Omental fat pad (tissue), 4 donors: ENCODE results near the gene TMEM86A. TPM values are rescaled to one million over a fixed set of nuclear protein-coding genes. Genes with fewer than 3 reads are reported as not detected.

ENCODE experiments used
- ATAC-seq: fragments of 150-250 bp; one replicate; pipeline ENCODE4 v1.9.1; 2016; ENCODE audit warnings: mild to moderate bottlenecking, moderate library complexity; ENCODE audit not compliant: low FRiP score
- DNase-seq: peaks from one replicate; pipeline ENCODE4 v3.0.0-alpha.2; 2019; ENCODE audit warnings: low spot score
- CTCF ChIP-seq, 3 donors: fragments of 450-650 bp; IDR thresholded peaks; one replicate each; pipeline ENCODE4 v1.5.1; 2016 to 2017; ENCODE audit warnings: antibody characterized with exemption in 3 of 3, mild to moderate bottlenecking in 3 of 3, moderate library complexity in 2 of 3
- total RNA-seq, 4 donors: library from RNA; depleted of rRNA; stranded (reverse); fragments of >200 nt; gene quantifications; one replicate each; pipeline ENCODE4 v1.1.0, GENCODE V29; 2016

TMEM86A gene
- total RNA-seq, 4 donors from 2014 or later, result 3.4 to 8.3 (median 5.8) TPM

GRCh38 chr11:18733202-18733601 lies 34.6 kb downstream of the TMEM86A start:
- ATAC-seq (no peak), DNase-seq (no peak)
- TF ChIP-seq CTCF (IDR thresholded peaks at IDR 0.05), result no peak

GRCh38 chr11:18736590-18737148 lies 38.1 kb downstream of the TMEM86A start:
- ATAC-seq, result no peak
- no peak for TF ChIP-seq CTCF (IDR thresholded peaks at IDR 0.05)
- no peak for DNase-seq

- DNase-seq (no peak), ATAC-seq (no peak)
- TF ChIP-seq CTCF (IDR thresholded peaks at IDR 0.05), result no peak
These were observed 39.1 kb downstream of the TMEM86A start for GRCh38 chr11:18737642-18738041.

- no peak for TF ChIP-seq CTCF (IDR thresholded peaks at IDR 0.05)
- ATAC-seq (no peak), DNase-seq (no peak)
These were observed 41.1 kb downstream of the TMEM86A start for GRCh38 chr11:18739685-18740084.

- DNase-seq, result no peak
- TF ChIP-seq CTCF (IDR thresholded peaks at IDR 0.05), result no peak
- no peak for ATAC-seq
These were observed 43.2 kb downstream of the TMEM86A start for GRCh38 chr11:18741783-18742182.

- ATAC-seq (no peak), DNase-seq (no peak)
- TF ChIP-seq CTCF (IDR thresholded peaks at IDR 0.05), result no peak
These were observed 44.8 kb downstream of the TMEM86A start for GRCh38 chr11:18743365-18743764.

- TF ChIP-seq CTCF (IDR thresholded peaks at IDR 0.05), result no peak
- no peak for DNase-seq
- ATAC-seq, result no peak
These were observed 45.4 kb downstream of the TMEM86A start for GRCh38 chr11:18743900-18744514.
